ENCODE results near the gene TMEM87A.

Gene TMEM87A

DNA sequence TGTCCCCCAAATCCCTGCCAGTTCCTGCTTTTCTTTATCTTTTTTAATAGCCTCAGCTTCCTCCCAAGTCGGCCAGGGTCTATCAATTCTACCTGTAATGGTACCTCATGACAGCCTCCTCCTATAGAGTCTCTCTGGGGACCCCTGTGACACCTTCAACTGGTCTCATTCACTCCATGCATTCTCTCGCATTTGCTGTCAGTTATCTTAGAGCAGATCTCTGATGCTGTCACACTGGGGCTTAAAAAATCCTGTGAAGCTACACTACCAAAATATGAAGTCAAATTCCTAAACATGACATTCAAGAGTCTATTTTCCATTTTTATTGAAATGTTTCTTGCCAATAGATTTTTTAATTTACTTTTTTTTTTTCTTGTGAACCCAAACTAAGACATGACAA lies 70.6 kb downstream of the TMEM87A start:
- no peaks in the 10 kb centered on the region for H3K9me3 Mint-ChIP-seq
- H3K4me3 Mint-ChIP-seq = no peak overlapping the region
- peaks cover 30% of the 10 kb centered on the region for H3K4me1 Mint-ChIP-seq
- H3K27ac Mint-ChIP-seq = no peak overlapping the region
- TF ChIP-seq, protein P1, sequence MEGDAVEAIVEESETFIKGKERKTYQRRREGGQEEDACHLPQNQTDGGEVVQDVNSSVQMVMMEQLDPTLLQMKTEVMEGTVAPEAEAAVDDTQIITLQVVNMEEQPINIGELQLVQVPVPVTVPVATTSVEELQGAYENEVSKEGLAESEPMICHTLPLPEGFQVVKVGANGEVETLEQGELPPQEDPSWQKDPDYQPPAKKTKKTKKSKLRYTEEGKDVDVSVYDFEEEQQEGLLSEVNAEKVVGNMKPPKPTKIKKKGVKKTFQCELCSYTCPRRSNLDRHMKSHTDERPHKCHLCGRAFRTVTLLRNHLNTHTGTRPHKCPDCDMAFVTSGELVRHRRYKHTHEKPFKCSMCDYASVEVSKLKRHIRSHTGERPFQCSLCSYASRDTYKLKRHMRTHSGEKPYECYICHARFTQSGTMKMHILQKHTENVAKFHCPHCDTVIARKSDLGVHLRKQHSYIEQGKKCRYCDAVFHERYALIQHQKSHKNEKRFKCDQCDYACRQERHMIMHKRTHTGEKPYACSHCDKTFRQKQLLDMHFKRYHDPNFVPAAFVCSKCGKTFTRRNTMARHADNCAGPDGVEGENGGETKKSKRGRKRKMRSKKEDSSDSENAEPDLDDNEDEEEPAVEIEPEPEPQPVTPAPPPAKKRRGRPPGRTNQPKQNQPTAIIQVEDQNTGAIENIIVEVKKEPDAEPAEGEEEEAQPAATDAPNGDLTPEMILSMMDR (IDR thresholded peaks at IDR 0.05; ENCODE audit: unreplicated experiment in 3 of 3) = no peak
- H3K27me3 Mint-ChIP-seq (ENCODE audit: low read depth) = no peaks in the 10 kb centered on the region
- H3K36me3 Mint-ChIP-seq (ENCODE audit: low read depth) = peaks cover 25% of the 10 kb centered on the region

DNA sequence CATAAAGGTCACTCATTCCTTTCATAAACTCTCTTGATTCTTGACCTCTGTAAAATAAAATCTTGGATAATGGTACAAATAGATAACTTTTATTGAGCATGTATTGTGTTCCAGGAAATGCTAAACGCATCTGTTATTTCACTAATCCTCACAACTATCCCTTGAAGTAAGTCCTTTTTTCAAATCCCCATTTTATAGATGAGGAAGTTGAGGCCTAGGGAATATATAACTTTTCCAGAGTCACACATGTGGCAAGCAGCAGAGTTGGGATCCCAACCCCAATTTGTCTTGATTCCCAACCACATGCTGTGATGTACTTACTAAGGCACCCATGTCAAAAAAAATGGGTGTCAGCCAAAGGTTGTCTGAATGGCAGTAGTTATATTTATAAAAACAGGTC lies 71.4 kb downstream of the TMEM87A start:
- TF ChIP-seq, protein P1 (IDR thresholded peaks at IDR 0.05; ENCODE audit: unreplicated experiment in 3 of 3) = no peak
- H3K27ac Mint-ChIP-seq = no peak overlapping the region
- peaks cover 33% of the 10 kb centered on the region for H3K36me3 Mint-ChIP-seq (ENCODE audit: low read depth)
- H3K4me3 Mint-ChIP-seq = no peak overlapping the region
- no peaks in the 10 kb centered on the region for H3K27me3 Mint-ChIP-seq (ENCODE audit: low read depth)
- H3K9me3 Mint-ChIP-seq = no peaks in the 10 kb centered on the region
- H3K4me1 Mint-ChIP-seq = peaks cover 22% of the 10 kb centered on the region

DNA sequence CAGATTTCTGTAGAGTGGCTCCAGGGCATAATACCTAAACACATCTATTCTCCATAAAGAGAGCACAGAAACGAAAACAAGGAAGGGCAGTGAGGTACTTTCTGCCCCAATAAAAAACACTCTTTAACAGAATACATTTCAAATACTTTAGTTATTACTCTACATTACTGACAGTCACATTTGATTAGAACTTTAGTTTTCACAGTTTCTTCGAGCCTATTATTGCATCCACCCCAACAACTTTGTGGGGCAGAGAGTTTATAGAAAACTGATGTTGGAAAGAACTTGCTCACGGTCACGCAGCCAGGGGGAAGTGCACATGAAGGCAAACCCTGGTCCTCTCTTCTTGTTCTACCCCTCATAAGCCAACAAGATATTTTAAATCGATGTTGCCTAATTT lies 74.1 kb downstream of the TMEM87A start:
- Mint-ChIP-seq H3K36me3 (ENCODE audit: low read depth) (peaks cover 56% of the 10 kb centered on the region), H3K4me1 (no peaks in the 10 kb centered on the region), H3K9me3 (peaks cover 3% of the 10 kb centered on the region), H3K4me3 (no peak overlapping the region), H3K27ac (no peak overlapping the region), H3K27me3 (ENCODE audit: low read depth) (no peaks in the 10 kb centered on the region)
- TF ChIP-seq, protein P1 (IDR thresholded peaks at IDR 0.05; ENCODE audit: unreplicated experiment in 3 of 3) = no peak

DNA sequence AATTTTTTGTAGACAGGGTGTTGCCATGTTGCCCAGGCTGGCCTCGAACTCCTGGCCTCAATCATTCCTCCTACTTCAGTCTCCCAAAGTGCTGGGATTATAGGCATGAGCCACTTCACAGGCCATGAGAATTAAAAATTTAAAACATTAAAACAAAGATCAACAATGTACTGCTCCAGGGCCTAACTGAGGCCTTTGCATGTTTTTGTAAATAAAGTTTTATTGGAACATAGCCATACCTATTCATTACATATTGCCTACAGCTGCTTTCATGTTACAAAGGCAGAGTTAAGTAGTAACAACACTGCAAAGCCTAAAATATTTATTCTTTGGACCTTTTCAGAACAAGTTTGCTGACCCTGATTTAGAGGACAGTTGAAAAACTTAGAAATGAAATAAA lies 74.7 kb downstream of the TMEM87A start:
- Mint-ChIP-seq H3K27me3 (ENCODE audit: low read depth) (no peaks in the 10 kb centered on the region), H3K4me3 (no peak overlapping the region), H3K9me3 (peaks cover 3% of the 10 kb centered on the region), H3K36me3 (ENCODE audit: low read depth) (peaks cover 61% of the 10 kb centered on the region), H3K4me1 (no peaks in the 10 kb centered on the region), H3K27ac (no peak overlapping the region)
- TF ChIP-seq, protein P1 (IDR thresholded peaks at IDR 0.05; ENCODE audit: unreplicated experiment in 3 of 3) = no peak

DNA sequence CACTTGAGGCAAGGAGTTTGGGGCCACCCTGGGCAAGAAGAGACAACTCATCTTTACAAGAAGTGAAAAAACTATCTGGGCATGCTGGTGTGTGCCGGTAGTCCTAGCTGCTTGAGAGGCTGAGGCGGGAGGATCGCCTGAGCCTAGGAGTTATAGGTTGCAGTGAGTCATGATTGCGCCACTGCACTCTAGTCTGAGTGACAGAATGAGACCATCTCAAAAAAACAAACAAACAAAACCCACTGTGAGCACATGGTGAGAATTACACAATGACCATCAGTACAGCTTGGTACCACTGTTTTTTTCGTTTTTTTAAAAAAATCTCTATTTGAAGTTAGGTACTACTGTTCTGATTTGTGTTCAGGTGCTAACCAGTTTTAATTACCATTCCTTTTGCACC lies 78.7 kb downstream of the TMEM87A start:
- Mint-ChIP-seq H3K27me3 (ENCODE audit: low read depth) (no peaks in the 10 kb centered on the region), H3K9me3 (peaks cover 3% of the 10 kb centered on the region), H3K4me3 (no peak overlapping the region), H3K36me3 (ENCODE audit: low read depth) (peaks cover 76% of the 10 kb centered on the region), H3K4me1 (no peaks in the 10 kb centered on the region), H3K27ac (no peak overlapping the region)
- TF ChIP-seq, protein P1 (IDR thresholded peaks at IDR 0.05; ENCODE audit: unreplicated experiment in 3 of 3) = no peak

DNA sequence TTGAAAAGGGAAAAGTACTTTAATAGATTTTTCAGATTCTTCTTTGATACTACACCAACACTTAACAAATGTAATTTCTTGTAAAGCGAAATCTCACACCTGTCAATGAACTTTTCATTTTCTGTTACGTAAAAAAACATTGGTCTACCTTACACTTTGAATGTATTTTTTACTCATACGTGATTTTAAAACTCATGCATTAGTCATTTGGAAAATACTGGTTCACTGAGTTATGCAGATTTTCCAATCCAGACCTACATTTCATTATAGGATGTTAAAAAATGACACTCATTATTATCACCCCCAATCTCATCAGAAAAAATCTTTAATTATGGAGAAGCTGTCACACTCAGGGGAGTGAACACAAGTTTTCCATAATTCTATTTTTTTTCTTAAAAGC lies 79.8 kb downstream of the TMEM87A start:
- H3K4me3 Mint-ChIP-seq = no peak overlapping the region
- H3K4me1 Mint-ChIP-seq = no peaks in the 10 kb centered on the region
- H3K36me3 Mint-ChIP-seq (ENCODE audit: low read depth) = peaks cover 71% of the 10 kb centered on the region
- no peak overlapping the region for H3K27ac Mint-ChIP-seq
- no peaks in the 10 kb centered on the region for H3K27me3 Mint-ChIP-seq (ENCODE audit: low read depth)
- H3K9me3 Mint-ChIP-seq = peaks cover 3% of the 10 kb centered on the region
- TF ChIP-seq, protein P1 (IDR thresholded peaks at IDR 0.05; ENCODE audit: unreplicated experiment in 3 of 3) = no peak
